RWPE2 (cell line): ENCODE data around the gene CATSPER3.

Experiments used
- ATAC-seq: fragments of 200-7000 bp; cut with Tn5 transposase; 3 replicates; pipeline ENCODE4 v1.9.1; 2021; ENCODE audit warnings: low read depth
- DNase-seq: peaks from one replicate; pipeline ENCODE4 v3.0.0-alpha.2; 2020; ENCODE audit warnings: low spot score
- H3K27ac ChIP-seq: fragments of 450-650 bp; 2 replicates; pipeline ENCODE4 v1.5.1; 2017; ENCODE audit warnings: mild to moderate bottlenecking; ENCODE audit not compliant: poor library complexity, severe bottlenecking
- H3K27me3 ChIP-seq: fragments of 250-450 bp; sonication (Bioruptor Pico); 2 replicates; pipeline ENCODE4 v1.5.1; 2021; ENCODE audit warnings: mild to moderate bottlenecking, moderate library complexity; ENCODE audit not compliant: insufficient read depth, poor library complexity, severe bottlenecking
- H3K36me3 ChIP-seq: fragments of 250-450 bp; sonication (Bioruptor Pico); 2 replicates; pipeline ENCODE4 v1.5.1; 2020; ENCODE audit warnings: low read depth, mild to moderate bottlenecking, moderate library complexity
- H3K4me1 ChIP-seq: fragments of 250-450 bp; sonication (Bioruptor Pico); 2 replicates; pipeline ENCODE4 v1.5.1; 2021; ENCODE audit warnings: mild to moderate bottlenecking, moderate library complexity; ENCODE audit not compliant: insufficient read depth, poor library complexity, severe bottlenecking
- H3K4me3 ChIP-seq: fragments of 250-450 bp; sonication (Bioruptor Pico); 2 replicates; pipeline ENCODE4 v1.5.1; 2021; ENCODE audit warnings: mild to moderate bottlenecking, moderate library complexity; ENCODE audit not compliant: severe bottlenecking
- H3K9me3 ChIP-seq: fragments of 250-450 bp; sonication (Bioruptor Pico); 2 replicates; pipeline ENCODE4 v1.5.1; 2021; ENCODE audit warnings: mild to moderate bottlenecking, moderate library complexity; ENCODE audit not compliant: severe bottlenecking
- TF ChIP-seq, protein P1 (sequence below): fragments of 450-650 bp; IDR thresholded peaks from one replicate; pipeline ENCODE4 v1.5.1; 2017; ENCODE audit warnings: mild to moderate bottlenecking, moderate library complexity; ENCODE audit not compliant: poor library complexity, severe bottlenecking

CATSPER3 gene

DNA sequence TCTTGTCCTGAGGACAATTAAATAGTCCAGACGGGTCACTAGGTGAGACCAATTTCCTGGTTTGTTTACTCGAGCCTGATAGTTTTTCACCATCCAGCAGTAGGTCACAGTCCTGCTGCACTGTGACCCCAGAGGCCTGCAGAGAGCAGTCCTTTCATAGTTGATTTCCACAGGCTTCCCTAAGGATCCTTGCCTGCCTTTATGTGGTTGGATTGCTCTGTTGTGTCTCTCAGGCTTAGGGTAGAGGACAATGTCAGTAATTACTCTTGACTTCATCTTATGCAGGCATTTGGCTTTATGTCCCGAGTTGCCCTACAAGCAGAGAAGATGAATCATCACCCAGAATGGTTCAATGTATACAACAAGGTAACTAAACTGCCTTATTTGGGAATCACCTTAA is 9.0 kb upstream of the CATSPER3 start:
- ATAC-seq (peak; percentile 68; the same call in 2 of the 3 replicates), DNase-seq (no peak)
- Histone ChIP-seq H3K4me3 (no peak overlapping the region), H3K36me3 (0 out of 2 replicates have a peak, but pooled peaks cover 7% of the 10 kb centered on the region), H3K27me3 (no peaks in the 10 kb centered on the region), H3K4me1 (peaks cover 2% of the 10 kb centered on the region), H3K9me3 (peaks cover 8% of the 10 kb centered on the region), H3K27ac (no peak overlapping the region)
- TF ChIP-seq, protein P1, sequence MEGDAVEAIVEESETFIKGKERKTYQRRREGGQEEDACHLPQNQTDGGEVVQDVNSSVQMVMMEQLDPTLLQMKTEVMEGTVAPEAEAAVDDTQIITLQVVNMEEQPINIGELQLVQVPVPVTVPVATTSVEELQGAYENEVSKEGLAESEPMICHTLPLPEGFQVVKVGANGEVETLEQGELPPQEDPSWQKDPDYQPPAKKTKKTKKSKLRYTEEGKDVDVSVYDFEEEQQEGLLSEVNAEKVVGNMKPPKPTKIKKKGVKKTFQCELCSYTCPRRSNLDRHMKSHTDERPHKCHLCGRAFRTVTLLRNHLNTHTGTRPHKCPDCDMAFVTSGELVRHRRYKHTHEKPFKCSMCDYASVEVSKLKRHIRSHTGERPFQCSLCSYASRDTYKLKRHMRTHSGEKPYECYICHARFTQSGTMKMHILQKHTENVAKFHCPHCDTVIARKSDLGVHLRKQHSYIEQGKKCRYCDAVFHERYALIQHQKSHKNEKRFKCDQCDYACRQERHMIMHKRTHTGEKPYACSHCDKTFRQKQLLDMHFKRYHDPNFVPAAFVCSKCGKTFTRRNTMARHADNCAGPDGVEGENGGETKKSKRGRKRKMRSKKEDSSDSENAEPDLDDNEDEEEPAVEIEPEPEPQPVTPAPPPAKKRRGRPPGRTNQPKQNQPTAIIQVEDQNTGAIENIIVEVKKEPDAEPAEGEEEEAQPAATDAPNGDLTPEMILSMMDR = no peak

DNA sequence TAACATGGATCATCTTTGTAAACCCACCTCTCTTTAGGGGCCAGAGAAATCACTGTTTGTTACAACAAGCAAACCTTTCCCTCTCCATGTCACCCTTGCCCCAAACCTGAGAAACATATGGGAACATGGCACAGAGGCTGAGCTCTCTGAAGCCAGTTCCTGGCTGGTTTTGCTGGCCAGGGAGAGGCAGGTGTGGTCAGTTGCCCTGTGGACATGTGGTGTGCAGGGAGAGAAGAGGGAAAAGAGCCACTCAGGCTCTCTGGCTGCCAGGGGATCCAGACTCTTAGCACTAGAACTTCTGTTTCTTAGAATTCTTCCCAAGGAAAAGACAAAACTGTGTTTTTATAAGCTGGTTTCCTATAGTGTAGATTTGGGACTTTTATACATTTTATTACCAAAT is 4.6 kb upstream of the CATSPER3 start:
- Histone ChIP-seq H3K36me3 (0 out of 2 replicates have a peak, but pooled peaks cover 7% of the 10 kb centered on the region), H3K4me3 (no peak overlapping the region), H3K27me3 (no peaks in the 10 kb centered on the region), H3K4me1 (peaks cover 2% of the 10 kb centered on the region), H3K27ac (no peak overlapping the region), H3K9me3 (no peaks in the 10 kb centered on the region)
- DNase-seq (no peak), ATAC-seq (no peak)
- TF ChIP-seq, protein P1 = no peak

DNA sequence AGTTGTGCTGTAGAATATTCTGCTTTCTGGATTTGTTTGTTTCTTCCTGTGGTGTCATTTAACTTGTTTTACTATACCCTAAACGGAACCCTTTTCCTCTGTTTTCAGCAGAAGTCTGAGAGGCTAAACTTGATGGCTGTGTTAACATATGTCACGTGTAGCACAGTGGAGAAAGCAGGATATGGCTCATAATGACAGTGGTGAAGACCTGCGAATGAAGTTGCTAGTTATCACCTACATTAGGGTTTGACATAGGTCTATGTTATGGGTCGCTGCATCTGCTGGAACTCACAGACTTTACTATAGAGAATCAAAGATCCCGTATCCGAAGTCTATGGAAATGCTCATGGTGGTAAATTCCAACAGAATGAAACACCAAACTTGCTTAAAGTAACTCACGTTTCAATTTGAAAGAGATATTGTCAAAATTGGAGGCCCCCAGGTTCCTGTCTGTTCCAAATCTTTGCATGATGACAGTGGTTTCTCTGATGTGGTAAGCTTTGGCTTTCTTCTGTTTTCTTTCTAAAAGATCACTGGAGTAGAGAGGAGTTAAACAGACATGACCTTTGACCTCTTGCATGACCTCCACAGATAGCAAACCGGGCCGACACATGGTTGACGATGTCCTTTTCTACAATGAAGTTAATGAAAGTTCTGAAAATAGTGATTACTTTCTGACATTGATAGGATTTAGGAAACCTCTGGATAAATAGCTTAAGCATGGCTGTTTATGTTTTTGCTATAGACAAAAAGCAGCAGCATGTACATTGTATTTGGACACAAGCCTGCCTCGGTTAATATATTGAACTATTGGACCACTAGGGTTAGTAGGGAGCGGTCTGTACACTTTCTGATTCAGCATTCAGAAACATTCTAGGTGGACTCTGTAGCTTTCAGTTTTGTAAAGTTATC is 3.1 kb upstream of the CATSPER3 start:
- H3K4me3 ChIP-seq = no peak overlapping the region
- TF ChIP-seq, protein P1 = no peak
- no peaks in the 10 kb centered on the region for H3K9me3 ChIP-seq
- ATAC-seq = no peak
- no peaks in the 10 kb centered on the region for H3K4me1 ChIP-seq
- H3K36me3 ChIP-seq = 0 out of 2 replicates have a peak, but pooled peaks cover 7% of the 10 kb centered on the region
- no peak overlapping the region for H3K27ac ChIP-seq
- no peaks in the 10 kb centered on the region for H3K27me3 ChIP-seq
- DNase-seq = no peak

DNA sequence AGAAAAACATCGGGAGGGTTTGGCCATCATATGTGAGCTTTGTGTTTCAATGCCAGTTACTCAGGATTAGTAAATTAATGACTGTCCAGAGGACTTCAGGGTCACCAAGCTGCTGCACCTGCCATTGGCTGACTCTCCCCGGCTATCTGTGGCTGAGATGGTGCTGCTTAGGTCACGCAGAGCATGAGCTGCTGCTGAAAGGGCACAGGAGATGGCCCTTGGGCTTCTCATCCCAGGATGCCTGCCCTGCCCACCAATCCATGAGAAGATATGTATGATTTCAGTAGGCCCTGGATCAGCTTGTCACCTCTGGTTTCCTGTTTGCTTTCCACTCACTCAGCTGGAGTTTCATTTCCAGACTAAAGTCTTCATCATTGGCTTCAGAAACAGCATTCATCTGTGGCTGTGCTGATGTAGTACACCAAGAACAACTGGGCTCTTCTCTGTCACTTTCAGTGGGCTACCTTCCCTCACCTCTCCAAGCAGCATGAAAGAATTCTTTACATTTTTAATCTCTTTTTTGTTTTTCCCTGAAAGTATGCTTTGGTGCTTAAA is 2.4 kb upstream of the CATSPER3 start:
- Histone ChIP-seq H3K27me3 (no peaks in the 10 kb centered on the region), H3K9me3 (no peaks in the 10 kb centered on the region), H3K36me3 (0 out of 2 replicates have a peak, but pooled peaks cover 5% of the 10 kb centered on the region), H3K4me1 (no peaks in the 10 kb centered on the region), H3K27ac (no peak overlapping the region), H3K4me3 (no peak overlapping the region)
- no peak for ATAC-seq
- no peak for DNase-seq
- TF ChIP-seq, protein P1 = no peak
